Peyer's patch (tissue), 4 donors: ENCODE measurements around the gene FFAR1. TPM values are rescaled to one million over a fixed set of nuclear protein-coding genes. Genes with fewer than 3 reads are reported as not detected.
"Not testable (repeated sequence)": the region's sequence is repeated elsewhere in the genome, so short reads cannot be mapped to it uniquely, and the experiment has no call there.

Source experiments
- DNase-seq, 3 donors: peaks; one replicate each; pipeline ENCODE4 v3.0.0-alpha.2; 2017 to 2019
- H3K27ac ChIP-seq, 4 donors: fragments of 200-600 bp; sonication (generic); one replicate each; pipeline ENCODE4 v1.5.1; 2016 to 2019
- H3K27me3 ChIP-seq, 2 donors: fragments of 200-600 bp; sonication (generic); one replicate each; pipeline ENCODE4 v1.5.1; 2019
- H3K36me3 ChIP-seq, 3 donors: fragments of 200-600 bp; sonication (generic); one replicate each; pipeline ENCODE4 v1.5.1; 2016 to 2019
- H3K4me1 ChIP-seq, 4 donors: fragments of 200-600 bp; sonication (generic); one replicate each; pipeline ENCODE4 v1.5.1; 2016 to 2019
- H3K4me3 ChIP-seq, 4 donors: fragments of 200-600 bp; sonication (generic); 1 replicate in 3 of 4; 2 replicates in 1 of 4; pipeline ENCODE4 v1.5.1; 2016 to 2019; ENCODE audit warnings: mild to moderate bottlenecking in 1 of 4
- H3K9me3 ChIP-seq, 4 donors: fragments of 200-600 bp; sonication (generic); one replicate each; pipeline ENCODE4 v1.5.1; 2016 to 2019; ENCODE audit warnings: mild to moderate bottlenecking in 1 of 4
- POLR2A ChIP-seq, 2 donors: fragments of 450-650 bp; IDR thresholded peaks; one replicate each; pipeline ENCODE4 v1.5.1; 2017; ENCODE audit warnings: antibody characterized with exemption in 2 of 2, mild to moderate bottlenecking in 2 of 2, moderate library complexity in 2 of 2
- total RNA-seq, 4 donors: library from RNA; depleted of rRNA; stranded (reverse); fragments of >200 nt; gene quantifications; one replicate each; pipeline ENCODE4 v1.1.0, GENCODE V29; 2016
- TF ChIP-seq, protein P1 (sequence below), 6 experiments: fragments of 450-650 bp in 4 of 6; fragments of 200-600 bp in 2 of 6; sonication (generic) in 1 of 6; IDR thresholded peaks; one replicate each; pipeline ENCODE4 v1.5.1; 2017 to 2019; ENCODE audit warnings: antibody characterized with exemption in 6 of 6, mild to moderate bottlenecking in 3 of 6, moderate library complexity in 1 of 6

The FFAR1 gene
- total RNA-seq, 4 donors from 2014 or later: 0.66 to 1.6 TPM; not detected in 2

GRCh38 chr19:35352448-35353304 lies 5.0 kb downstream of the FFAR1 start:
- H3K4me3 ChIP-seq: no peak overlapping the region
- no peaks in the 10 kb centered on the region for H3K9me3 ChIP-seq
- DNase-seq: peak; percentile 61 to 84 (median 66)
- TF ChIP-seq, protein P1, sequence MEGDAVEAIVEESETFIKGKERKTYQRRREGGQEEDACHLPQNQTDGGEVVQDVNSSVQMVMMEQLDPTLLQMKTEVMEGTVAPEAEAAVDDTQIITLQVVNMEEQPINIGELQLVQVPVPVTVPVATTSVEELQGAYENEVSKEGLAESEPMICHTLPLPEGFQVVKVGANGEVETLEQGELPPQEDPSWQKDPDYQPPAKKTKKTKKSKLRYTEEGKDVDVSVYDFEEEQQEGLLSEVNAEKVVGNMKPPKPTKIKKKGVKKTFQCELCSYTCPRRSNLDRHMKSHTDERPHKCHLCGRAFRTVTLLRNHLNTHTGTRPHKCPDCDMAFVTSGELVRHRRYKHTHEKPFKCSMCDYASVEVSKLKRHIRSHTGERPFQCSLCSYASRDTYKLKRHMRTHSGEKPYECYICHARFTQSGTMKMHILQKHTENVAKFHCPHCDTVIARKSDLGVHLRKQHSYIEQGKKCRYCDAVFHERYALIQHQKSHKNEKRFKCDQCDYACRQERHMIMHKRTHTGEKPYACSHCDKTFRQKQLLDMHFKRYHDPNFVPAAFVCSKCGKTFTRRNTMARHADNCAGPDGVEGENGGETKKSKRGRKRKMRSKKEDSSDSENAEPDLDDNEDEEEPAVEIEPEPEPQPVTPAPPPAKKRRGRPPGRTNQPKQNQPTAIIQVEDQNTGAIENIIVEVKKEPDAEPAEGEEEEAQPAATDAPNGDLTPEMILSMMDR (IDR thresholded peaks at IDR 0.05): peak; percentile 54 to 93 (median 88)
- TF ChIP-seq POLR2A (IDR thresholded peaks at IDR 0.05): no peak
- peaks cover 0 to 11% (median 5%) of the 10 kb centered on the region in 4 donors for H3K4me1 ChIP-seq
- H3K27me3 ChIP-seq: no peaks in the 10 kb centered on the region
- no peak overlapping the region for H3K27ac ChIP-seq
- no peaks in the 10 kb centered on the region for H3K36me3 ChIP-seq

DNA sequence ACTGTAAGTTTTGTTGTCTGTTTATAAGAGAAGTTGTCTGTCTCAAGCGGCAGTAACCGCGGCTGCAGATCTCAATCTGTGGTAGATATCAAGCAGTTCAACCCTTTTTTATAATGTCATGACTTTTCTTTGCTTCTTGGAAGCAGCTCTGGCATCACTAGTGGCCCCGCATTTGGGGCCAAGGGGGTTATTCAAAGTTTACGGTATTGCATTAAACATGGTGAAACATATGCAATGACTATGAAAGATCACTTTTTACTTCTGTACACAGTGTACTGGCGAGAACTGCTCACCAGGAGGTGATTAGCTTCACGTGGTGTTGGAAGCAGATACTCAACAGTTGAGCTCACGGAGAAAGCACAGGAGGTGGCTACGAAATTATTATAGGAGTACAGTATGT lies 5.9 kb downstream of the FFAR1 start:
- Histone ChIP-seq H3K36me3 (no peaks in the 10 kb centered on the region), H3K4me3 (no peak overlapping the region), H3K4me1 (peaks cover 0 to 5% (median 2%) of the 10 kb centered on the region in 4 donors), H3K27ac (no peak overlapping the region), H3K27me3 (no peaks in the 10 kb centered on the region), H3K9me3 (no peaks in the 10 kb centered on the region)
- DNase-seq: peak in 1 of 3 donors; percentile 4
- TF ChIP-seq, protein P1 (IDR thresholded peaks at IDR 0.05): no peak
- TF ChIP-seq POLR2A (IDR thresholded peaks at IDR 0.05): no peak

DNA sequence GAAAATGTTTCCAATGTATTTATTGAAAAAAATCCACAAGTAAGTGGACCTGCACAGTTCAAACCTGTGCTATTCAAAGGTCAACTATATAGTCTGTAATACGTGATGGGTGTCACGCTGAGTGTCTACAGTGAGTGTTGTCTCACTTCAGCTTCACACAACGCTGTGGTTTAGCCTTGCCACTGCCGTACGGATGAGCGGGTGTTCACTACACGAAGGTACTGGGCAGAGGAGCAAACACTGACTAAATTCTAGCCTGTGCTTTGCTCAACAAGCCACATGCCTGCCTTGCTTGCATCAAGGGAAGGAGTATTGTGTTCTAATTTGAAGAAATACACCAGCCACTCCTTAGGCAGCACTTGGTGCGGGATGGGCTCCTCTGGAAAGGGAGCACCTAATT lies 7.2 kb downstream of the FFAR1 start:
- Histone ChIP-seq H3K36me3 (no peaks in the 10 kb centered on the region), H3K4me3 (no peak overlapping the region)

GRCh38 chr19:35355791-35356460 lies 8.2 kb downstream of the FFAR1 start:
- no peak overlapping the region for H3K27ac ChIP-seq
- DNase-seq: peak in 1 of 3 donors; percentile 34
- no peak for TF ChIP-seq POLR2A (IDR thresholded peaks at IDR 0.05)
- TF ChIP-seq, protein P1 (IDR thresholded peaks at IDR 0.05): no peak

More for the DNA sequence above, 7.2 kb downstream of the FFAR1 start:
- TF ChIP-seq, protein P1 (IDR thresholded peaks at IDR 0.05): no peak
- TF ChIP-seq POLR2A (IDR thresholded peaks at IDR 0.05): no peak
- H3K27me3 ChIP-seq: no peaks in the 10 kb centered on the region
- H3K9me3 ChIP-seq: no peaks in the 10 kb centered on the region
- peaks cover 0 to 4% (median 0%) of the 10 kb centered on the region in 4 donors for H3K4me1 ChIP-seq
- H3K27ac ChIP-seq: no peak overlapping the region
- DNase-seq: peak in 1 of 3 donors; percentile 5

GRCh38 chr19:35357867-35358573 lies 10.3 kb downstream of the FFAR1 start, which contains the start of gene FFAR3:
Gene FFAR3 (plus strand): TSS chr19:35358460. CDS start chr19:35358891, 431 bp downstream.
- no peak within 1 kb of the TSS for H3K27ac ChIP-seq
- no peak for DNase-seq
- H3K9me3 ChIP-seq: no peaks in the 10 kb centered on the region
- H3K36me3 ChIP-seq: no peaks in the 10 kb centered on the region
- H3K4me1 ChIP-seq: no peaks in the 10 kb centered on the region
- H3K4me3 ChIP-seq: no peak within 1 kb of the TSS
- no peak for TF ChIP-seq POLR2A (IDR thresholded peaks at IDR 0.05)
- TF ChIP-seq, protein P1 (IDR thresholded peaks at IDR 0.05): no peak
- no peaks in the 10 kb centered on the region for H3K27me3 ChIP-seq

More at GRCh38 chr19:35355791-35356460, 8.2 kb downstream of the FFAR1 start:
- Histone ChIP-seq H3K4me1 (peaks cover 0 to 4% (median 0%) of the 10 kb centered on the region in 4 donors), H3K36me3 (no peaks in the 10 kb centered on the region), H3K4me3 (no peak overlapping the region), H3K9me3 (no peaks in the 10 kb centered on the region), H3K27me3 (no peaks in the 10 kb centered on the region)

GRCh38 chr19:35358834-35359233 lies 11.1 kb downstream of the FFAR1 start:
- not testable (repeated sequence) for H3K9me3 ChIP-seq, H3K4me1 ChIP-seq, H3K27ac ChIP-seq, H3K4me3 ChIP-seq, H3K36me3 ChIP-seq, H3K27me3 ChIP-seq, DNase-seq

- H3K27me3 ChIP-seq, DNase-seq, H3K36me3 ChIP-seq, H3K4me1 ChIP-seq, H3K27ac ChIP-seq, H3K9me3 ChIP-seq, H3K4me3 ChIP-seq: not testable (repeated sequence)
Observed at GRCh38 chr19:35359395-35359794, 11.7 kb downstream of the FFAR1 start.

- DNase-seq, H3K27me3 ChIP-seq, H3K4me3 ChIP-seq: not testable (repeated sequence)
Observed at GRCh38 chr19:35360081-35360480, 12.4 kb downstream of the FFAR1 start.

More at GRCh38 chr19:35360081-35360480, 12.4 kb downstream of the FFAR1 start:
- not testable (repeated sequence) for H3K4me1 ChIP-seq, H3K36me3 ChIP-seq, H3K27ac ChIP-seq, H3K9me3 ChIP-seq
